NCI-H2227 (cell line): ENCODE data around the gene RABIF.
"Not testable (repeated sequence)": the region's sequence is repeated elsewhere in the genome, so short reads cannot be mapped to it uniquely, and the experiment has no call there.

Experiments
- DNase-seq: peaks from one replicate; lab custom pipeline; 2025; ENCODE audit not compliant: unreplicated experiment; lab: John Stamatoyannopoulos, UW

Gene RABIF

DNA sequence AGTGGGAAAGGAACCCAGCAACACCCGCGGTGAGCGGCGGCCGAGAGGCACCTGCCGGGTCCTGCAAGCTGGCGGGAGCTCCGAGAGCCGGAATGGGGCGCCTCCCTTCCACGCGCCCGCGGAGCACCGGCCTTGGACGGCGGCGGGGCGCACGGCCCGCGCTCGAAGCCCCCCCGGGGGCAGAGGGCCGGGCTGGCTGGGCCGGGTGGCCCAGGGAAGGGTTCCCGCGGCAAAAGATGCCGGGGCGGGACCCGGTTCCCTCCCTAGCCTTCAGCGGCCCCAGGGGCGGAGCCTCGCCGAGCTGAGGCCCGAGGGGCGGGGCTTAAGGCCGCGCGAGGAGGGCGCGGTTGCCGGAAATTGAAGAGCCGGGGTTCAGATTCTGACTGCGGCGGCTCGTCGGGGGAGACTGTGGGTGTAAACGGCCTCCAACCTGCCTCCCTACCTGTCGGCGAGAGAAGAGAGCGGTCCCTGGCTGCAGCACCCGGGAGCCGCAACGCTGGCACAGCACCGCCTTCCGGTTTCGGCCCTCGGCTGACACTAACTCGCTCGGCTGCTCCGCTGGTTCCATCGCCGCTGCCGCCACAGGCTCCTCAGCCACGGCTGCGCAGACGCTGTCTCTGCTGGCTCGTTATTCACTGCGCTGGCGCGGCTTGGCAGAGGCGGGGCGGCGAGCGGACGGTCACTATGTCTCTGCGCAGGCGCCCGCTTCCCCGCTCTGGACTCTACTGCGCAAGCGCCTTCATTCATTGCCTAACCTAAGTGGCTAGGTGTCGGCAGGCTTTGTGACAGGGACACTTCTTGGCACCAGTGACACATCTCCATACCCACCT, at the start of gene RABIF:
Gene RABIF, minus strand, starts transcription at position 619 of the 830 bp plus-strand sequence. Its CDS starts 51 bp downstream, at position 568.
- DNase-seq: peak; percentile 98

DNA sequence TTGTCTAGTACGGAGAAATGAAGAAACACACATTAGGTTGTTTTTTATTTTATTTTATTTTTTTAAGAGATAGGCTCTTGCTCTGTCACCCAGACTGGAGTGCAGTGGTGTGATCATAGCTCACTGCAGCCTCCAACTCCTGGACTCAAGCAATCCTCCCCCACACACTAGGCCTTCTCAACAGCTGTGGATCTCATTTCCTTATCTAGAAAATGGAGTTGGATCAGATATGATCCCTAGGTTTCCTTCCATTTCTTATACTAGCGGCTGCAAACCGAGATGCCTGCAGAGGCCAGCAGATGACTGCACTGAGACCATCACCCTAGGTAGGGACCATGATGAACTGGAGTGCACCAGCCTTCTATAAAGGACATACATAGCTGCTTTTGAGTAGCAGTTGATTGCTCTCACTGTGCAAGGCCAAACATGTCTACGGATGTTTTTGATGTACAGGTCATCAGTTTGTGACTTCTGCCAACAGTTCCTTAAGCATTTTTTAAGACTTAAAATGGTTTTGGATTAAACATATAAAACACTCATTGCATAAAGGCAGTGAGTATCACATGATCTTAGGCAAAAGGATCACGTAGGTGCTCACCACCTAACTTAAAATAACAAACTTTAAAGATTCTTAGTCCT, 49.5 kb upstream of the RABIF start:
- no peak for DNase-seq

DNA sequence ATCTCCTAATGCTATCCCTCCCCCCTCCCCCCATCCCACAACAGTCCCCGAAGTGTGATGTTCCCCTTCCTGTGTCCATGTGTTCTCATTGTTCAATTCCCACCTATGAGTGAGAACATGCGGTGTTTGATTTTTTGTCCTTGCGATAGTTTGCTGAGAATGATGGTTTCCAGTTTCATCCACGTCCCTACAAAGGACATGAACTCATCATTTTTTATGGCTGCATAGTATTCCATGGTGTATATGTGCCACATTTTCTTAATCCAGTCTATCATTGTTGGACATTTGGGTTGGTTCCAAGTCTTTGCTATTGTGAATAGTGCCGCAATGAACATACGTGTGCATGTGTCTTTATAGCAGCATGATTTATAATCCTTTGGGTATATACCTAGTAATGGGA, 47.5 kb upstream of the RABIF start:
- DNase-seq: not testable (repeated sequence)

DNA sequence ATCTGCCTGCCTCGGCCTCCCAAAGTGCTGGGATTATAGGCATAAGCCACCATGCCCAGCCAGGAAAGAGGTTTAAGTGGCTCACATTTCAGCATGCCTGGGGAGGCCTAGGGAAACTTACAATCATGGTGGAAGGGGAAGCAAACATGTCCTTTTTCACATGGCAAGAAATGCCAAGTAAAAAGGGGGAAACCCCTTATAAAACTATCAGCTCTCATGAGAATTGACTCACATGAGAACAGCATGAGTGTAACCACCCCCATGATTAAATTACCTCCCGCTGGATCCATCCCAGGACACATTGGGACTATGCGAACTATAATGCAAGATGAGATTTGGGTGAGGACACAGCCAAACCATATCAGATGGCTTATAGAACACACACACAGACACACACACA, 46.9 kb upstream of the RABIF start:
- DNase-seq: no peak

DNA sequence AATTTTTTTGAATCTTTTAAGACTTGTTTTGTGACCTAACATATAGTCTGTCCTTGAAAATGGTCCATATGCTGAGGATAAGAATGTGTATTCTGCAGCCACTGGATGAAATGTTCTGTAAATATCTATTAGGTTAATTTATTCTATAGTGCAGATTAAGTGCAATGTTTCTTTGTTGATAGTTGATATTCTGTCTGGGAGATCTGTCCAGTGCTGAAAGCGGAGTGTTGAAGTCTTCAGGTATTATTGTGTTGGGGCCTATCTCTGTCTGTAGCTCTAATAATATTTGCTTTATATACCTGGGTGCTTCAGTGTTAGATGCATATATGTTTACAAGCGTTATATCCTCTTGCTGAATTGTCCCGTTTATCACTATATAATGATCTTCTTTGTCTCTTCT, 45.8 kb upstream of the RABIF start:
- DNase-seq: no peak

DNA sequence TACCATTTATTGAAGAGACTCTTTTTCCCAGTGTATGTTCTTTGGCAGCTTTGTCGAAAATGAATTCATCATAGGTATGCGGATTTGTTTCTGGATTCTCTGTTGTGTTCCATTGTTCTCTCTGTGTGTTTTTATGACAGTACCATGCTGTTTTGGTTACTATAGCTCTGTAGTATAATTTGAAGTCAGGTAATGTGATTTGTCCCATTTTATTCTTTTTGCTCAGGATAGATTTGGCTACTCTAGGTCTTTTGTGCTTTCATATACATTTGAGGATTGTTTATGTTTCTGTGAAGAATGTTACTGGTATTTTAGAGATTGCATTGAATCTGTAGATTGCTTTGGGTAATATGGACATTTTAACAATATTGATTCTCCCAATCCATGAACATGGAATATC, 43.5 kb upstream of the RABIF start:
- DNase-seq: no peak

DNA sequence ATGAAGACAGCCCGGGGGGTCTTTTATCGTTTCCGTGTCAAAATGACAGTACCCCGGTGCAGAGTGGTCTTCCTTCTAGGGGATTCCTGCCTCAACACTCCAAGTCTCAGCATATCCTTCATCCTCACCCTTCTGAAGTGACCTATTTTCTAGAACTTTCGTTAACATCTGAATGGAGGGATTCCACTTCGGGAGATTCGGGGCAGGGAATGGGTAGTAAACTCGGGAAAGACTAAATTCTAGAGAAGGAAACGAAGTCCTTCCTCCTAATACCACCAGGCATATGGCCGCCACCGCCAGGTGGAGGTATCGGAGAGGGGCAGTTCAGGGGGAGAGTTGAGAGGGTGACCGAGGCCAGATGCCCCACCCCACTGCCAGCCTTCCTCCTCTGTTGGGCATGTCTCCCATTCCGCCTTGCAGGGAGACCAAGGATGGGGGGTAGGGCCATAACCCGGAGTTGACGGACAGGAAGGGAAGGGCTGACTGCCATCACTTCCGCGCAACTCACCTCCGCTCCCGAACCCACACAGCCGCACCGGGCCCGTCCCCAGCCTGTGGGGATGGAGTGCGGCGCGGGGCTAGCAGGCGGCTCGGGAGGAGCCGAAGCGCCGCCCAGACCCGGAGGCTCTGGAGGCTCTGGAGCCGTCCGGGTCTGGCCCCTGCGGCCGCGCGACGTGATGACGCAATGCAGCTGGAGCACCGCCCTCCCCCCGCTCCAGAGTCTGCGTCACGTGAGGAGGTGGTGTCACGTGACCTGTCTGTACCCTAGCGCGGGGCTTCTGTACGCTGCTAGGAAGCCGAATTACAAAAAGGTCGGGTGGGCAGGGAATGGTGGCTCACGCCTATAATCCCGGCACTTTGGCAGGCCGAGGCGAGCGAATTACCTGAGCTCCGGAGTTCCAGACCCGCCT, 37.9 kb upstream of the RABIF start, which contains the start of gene KLHL12:
Gene KLHL12, minus strand, starts transcription at position 654 of the 911 bp plus-strand sequence. CDS start 2,072 bp downstream, outside the sequence.
- DNase-seq: peak; percentile 99

DNA sequence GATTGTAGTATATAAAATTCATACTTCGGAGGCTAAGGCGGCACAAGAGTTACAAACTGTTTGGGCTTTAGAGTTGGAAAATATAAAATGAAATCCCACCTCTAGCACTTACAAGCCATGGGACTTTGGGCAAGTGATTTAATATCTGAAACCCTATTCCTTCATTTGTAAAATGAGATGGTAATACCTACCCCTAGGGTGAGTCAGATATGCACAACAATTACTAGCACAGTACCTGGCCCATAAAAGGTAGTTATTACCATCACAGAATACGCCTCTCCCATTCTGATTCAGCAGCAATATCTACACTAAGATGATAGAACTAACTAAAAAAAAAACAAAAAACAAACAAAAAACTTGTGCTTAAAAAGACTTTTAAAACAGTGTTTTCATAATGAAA, 34.6 kb upstream of the RABIF start:
- no peak for DNase-seq

DNA sequence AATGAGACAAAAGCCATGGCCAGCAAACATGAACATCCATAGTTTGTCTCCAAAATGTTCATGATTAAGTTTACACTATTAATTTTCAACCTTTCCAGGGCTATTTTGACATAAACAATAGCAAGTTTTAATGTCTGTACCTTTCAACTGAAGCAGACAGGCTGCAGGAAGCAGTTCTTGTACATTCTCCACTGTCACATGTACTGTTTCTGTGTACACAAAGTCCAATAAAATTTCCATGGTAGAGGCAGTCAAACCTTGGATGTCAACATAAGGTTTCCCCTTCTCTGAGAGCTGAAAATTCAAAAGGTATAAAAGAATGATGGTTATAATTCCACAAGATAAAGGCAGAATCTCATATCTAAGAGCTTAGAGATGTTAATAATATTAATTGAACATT, 30.7 kb upstream of the RABIF start:
- DNase-seq: no peak

DNA sequence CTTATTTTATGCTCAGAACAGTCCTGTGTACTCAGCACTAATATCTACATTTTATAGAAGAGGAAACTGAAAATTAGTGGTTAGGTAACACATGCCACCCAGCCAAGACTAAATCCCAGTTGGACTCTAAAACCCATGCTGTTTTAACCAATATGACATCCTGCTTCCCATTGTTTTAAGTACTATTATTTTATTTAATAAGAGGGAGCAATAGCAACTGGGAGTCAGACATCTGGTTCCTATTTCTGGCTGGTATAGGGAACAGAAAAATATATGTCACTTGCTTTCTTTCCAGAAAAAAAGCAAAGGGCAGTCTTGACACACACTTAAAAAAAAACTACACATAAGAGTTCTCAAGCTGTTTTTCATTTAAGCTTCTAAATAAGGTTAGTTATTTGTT, 26.2 kb upstream of the RABIF start:
- DNase-seq: no peak

DNA sequence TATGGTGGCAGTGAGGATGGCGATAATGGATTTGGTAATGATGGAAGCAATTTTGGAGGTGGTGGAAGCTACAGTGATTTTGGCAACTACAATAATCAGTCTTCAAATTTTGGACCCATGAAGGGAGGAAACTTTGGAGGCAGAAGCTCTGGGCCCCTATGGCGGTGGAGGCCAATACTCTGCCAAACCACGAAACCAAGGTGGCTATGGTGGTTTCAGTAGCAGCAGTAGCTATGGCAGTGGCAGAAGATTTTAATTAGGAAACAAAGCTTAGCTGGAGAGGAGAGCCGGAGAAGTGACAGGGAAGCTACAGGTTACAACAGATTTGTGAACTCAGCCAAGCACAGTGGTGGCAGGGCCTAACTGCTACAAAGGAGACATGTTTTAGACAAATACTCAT, 23.5 kb upstream of the RABIF start:
- DNase-seq: not testable (repeated sequence)

DNA sequence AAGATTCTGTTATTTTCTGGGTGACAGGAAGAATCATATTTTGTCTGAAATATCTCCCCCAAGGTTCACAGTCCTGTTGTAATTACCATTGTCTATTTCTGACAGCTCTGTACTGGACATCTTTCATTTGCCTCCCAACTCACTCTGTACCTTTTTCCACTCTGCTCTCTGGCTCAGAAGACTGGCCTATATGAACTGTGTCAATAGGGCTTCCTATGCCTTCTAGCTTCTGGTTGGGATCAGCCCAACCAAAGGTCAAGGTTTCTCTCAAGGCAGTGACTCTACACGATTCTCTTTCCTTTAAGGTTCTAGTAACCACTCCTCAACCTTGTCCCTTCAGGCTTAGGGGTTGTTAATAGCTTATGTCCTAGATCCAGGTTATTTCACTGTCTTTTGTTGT, 20.5 kb upstream of the RABIF start:
- DNase-seq: no peak

DNA sequence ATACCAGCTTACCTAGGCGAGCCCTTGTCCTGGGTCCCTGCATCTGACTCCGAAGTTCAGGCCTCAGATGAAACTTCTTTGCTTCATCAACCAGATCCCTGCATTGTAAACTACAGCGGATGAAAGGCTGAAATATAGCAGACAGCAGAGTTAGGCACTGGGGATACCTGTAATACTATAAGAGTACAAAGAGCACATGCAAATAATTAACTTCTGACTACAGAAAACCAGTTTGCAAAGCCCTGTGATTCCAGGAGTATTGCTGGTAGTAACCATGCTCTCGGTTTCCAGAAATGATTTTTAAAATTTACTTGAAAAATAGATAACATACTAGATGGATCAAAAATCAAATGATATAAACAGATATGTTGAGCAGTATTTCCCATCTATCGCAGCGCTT, 20.0 kb upstream of the RABIF start:
- DNase-seq: no peak

DNA sequence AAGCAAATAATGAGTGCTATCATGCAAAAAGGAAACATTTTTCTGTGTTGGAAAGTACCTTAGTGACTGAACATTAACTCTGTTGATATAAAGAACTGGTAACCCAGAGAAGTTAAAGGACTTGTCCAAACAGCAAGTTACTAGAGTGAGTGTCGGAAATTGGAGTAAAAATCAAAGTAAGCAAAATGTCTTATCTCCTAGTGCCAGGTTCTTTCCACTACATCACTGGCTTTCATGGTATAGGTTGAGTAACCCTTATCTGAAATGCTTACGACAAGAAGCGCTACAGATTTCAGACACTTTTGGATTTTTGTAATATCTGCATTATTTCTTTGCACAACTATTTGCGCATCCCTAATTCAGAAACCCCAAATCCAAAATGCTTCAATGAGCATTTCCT, 16.4 kb upstream of the RABIF start:
- DNase-seq: no peak

DNA sequence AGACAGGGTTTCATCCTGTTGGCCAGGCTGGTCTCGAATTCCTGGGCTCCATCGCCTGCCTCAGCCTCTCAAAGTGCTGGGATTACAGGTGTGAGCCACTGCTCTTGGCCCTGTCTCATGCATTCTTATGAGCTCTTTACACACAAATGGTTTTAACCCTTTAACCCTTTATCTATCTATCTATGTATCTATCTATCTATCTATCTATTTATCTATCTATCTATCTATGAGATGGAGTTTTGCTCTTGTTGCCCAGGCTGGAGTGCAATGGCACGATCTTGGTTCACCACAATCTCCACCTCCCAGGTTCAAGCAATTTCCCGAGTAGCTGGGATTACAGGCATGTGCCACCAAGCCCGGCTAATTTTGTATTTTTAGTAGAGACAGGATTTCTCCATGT, 14.9 kb upstream of the RABIF start:
- DNase-seq: not testable (repeated sequence)

DNA sequence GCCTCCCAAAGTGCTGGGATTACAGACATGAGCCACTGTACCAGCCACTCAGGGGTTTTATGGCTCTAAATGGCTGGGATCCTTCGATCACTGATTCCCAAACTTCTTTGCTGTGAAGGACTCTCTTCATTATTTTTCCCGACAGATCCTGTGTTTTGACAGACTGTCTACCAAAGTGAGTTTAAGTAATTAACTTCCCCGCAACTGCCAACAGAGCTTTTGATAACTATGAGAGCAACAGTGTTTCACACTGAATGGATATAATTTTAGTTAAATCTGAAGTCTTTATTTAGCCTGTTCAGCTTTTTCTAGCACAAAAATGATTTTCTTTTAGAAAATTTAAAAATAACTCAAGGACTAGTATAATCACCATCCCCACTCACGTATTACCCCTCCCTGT, 12.6 kb upstream of the RABIF start:
- DNase-seq: no peak

DNA sequence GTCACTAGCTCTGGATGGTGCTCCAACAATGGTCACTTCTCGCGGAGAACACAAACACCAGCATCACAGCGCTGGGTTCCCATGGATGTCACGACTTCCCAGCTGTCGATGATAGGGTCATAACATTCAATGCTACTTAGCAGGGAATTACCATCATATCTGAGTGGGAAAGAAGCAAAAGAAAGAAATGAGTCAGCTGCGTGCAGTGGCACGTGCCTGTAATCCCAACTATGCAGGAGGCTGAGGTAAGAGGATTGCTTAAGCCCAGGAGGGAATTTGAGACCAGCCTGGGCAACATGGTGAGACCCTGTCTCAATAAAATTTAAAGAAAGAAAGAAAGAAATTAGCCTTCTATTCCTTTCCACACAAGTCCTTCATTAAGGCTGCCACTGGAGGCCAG, 3.6 kb upstream of the RABIF start:
- no peak for DNase-seq

DNA sequence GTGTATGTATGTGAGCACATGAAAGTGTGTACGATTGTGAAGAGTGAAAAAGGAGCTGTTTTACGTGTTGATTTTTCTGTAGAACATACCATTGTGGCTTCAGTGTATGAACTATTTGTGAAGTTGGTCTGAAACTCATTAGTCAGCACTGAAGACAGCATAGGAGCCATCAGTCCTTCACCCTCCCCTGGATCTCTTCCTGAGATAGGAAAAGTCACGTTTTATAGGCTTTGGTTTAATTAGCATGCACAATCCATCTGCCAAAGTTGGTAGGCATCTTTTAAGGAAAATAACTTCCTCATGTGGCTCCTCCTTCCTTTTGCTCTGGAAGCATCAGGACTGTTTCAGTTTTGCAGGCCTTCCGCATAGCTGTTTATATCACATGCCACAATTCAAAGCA, 1.4 kb upstream of the RABIF start:
- no peak for DNase-seq

DNA sequence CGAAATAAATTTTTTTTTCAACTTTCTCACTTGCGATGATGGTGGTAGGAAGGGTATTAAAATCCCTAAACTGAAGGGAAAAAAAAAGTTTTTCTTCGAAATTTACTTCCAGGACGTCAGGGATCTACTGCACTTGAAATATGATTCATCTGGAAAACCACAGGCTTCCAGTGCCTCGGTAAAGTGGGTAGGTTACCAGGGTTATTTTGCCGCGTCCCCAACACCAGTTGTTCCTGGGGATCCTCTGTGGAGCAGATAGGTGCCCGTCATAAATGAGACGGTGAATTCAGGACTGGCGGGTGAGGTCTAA, 773 bp downstream of the RABIF start:
- DNase-seq: no peak

DNA sequence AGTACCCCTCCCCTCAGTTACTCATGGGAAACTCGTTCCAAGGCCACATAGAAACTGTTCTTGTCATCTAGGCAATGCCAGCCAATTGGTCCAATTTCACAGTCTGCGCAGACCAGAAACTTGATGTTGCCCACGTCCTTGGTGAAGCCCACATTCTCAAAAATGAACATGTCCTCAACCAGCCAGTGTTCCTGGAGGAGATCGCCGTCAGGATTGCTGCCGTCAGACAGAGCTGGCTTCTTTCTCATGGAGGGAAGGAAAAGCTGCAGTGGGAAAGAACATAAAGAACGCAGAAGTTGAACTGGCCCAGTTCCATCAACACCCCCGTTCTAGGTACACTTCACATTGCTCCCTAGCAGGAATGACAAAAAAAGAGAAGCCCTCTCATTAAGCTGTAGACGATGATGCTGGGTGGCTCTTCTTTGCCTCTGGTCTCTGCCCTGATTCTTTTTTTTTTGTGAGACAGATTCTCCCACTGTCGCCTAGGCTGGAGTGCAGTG, 7.9 kb downstream of the RABIF start:
- DNase-seq: no peak

DNA sequence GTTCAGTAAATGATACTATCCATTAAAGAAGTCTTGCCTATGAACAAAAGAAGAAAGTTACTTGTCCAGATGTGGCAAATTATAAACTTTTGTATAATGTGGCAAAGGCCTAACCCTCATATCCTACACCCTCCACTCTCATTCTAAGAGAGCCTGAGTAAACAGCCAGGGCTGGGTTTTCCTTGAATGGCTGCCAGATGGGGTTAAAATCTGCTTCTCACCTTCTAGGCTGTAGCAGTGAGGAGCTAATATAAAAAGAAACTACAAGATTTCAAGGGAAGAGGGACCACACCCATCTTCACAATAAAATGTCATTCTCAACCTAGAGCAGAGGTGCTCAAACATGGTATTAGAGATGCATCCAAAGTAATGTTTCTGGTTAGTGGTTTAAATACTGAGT, 8.9 kb downstream of the RABIF start:
- DNase-seq: no peak

DNA sequence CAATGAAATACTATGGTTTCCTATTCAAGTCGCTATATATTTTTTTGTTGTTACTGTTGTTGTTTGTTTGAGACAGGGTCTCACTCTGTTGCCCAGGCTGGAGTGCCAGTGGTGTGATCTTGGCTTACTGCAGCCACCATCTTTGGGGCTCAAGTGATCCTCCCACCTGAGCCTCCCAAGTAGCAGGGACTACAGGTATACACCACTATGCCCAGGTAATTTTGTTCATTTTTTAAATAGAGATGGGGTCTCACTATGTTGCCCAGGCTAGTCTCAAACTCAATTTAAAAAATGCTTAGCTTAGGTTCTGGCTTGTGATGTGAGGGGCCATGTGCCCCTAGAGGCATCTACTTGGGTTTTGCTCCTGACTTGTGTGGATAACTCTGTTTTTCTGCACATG, 9.8 kb downstream of the RABIF start:
- no peak for DNase-seq
